Measurements from ENCODE around the gene GPN2. TPM values are rescaled to one million over a fixed set of nuclear protein-coding genes. Genes with fewer than 3 reads are reported as not detected.

The GPN2 gene
- total RNA-seq, 1 experiment from 2014 or later: 23.4 TPM

DNA sequence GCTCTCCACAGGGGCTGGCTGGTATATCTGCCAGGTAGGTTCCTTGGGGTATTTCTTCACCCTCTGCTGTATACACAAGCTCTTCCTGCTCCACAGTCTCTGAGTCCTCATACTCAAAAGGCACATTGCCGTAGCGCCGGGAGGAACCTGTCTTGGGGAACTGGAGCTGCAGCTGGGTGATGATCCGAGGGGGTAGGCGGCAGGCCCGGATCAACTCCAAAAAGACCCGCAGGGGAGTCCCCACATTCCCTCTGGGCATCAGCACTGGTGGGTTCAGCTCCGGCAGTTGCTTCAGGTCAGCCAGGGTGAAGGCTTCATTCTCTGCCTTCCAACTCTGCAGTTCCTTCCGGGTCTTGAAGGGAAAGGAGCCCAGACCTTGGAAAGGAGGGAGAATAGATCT is 7.3 kb upstream of the GPN2 start:
- CTCF ChIA-PET: no interaction called here

DNA sequence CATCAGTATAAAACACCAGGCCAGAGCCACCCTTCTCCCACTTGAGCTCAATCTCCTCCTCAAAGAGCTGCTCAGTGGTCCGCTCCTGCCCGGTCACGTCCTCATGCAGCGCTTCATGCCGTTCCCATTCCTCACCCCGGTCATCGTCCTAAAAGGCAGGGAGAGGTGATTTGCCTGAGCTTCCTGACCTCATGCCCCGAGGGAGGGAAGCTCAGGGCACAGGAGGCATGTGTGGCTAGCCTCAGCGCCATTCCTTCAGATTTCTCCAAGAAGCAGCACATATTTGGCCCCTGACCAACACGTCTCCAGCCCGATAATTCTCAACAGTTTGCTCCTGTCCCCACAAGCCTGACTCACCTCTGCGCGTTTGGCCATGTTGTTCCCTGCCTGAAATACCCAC is 4.2 kb upstream of the GPN2 start:
- TF ChIP-seq, protein P1, sequence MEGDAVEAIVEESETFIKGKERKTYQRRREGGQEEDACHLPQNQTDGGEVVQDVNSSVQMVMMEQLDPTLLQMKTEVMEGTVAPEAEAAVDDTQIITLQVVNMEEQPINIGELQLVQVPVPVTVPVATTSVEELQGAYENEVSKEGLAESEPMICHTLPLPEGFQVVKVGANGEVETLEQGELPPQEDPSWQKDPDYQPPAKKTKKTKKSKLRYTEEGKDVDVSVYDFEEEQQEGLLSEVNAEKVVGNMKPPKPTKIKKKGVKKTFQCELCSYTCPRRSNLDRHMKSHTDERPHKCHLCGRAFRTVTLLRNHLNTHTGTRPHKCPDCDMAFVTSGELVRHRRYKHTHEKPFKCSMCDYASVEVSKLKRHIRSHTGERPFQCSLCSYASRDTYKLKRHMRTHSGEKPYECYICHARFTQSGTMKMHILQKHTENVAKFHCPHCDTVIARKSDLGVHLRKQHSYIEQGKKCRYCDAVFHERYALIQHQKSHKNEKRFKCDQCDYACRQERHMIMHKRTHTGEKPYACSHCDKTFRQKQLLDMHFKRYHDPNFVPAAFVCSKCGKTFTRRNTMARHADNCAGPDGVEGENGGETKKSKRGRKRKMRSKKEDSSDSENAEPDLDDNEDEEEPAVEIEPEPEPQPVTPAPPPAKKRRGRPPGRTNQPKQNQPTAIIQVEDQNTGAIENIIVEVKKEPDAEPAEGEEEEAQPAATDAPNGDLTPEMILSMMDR (IDR thresholded peaks at IDR 0.05; ENCODE audit: unreplicated experiment): no peak
- CTCF ChIA-PET: no interaction called here
- peaks cover 37% of the 10 kb centered on the region for H3K36me3 Mint-ChIP-seq (ENCODE audit: insufficient read depth, unreplicated experiment)
- H3K9me3 Mint-ChIP-seq (ENCODE audit: low read depth, unreplicated experiment): no peaks in the 10 kb centered on the region
- intact Hi-C loops (cut with micrococcal nuclease; ENCODE audit: unreplicated experiment): no loop called here
- peaks cover 10% of the 10 kb centered on the region for H3K4me1 Mint-ChIP-seq (ENCODE audit: low read depth, unreplicated experiment)
- H3K27ac Mint-ChIP-seq (ENCODE audit: unreplicated experiment): no peak overlapping the region
- no peak for DNase-seq
- H3K27me3 Mint-ChIP-seq (ENCODE audit: unreplicated experiment): no peaks in the 10 kb centered on the region
- no TSS peak for BruUV-seq (replicated peaks)
- no peak overlapping the region for H3K4me3 Mint-ChIP-seq (ENCODE audit: low read depth, unreplicated experiment)

More for the DNA sequence above, 7.3 kb upstream of the GPN2 start:
- intact Hi-C loops (cut with micrococcal nuclease; ENCODE audit: unreplicated experiment): no loop called here
- TF ChIP-seq, protein P1 (IDR thresholded peaks at IDR 0.05; ENCODE audit: unreplicated experiment): no peak
- H3K27me3 Mint-ChIP-seq (ENCODE audit: unreplicated experiment): no peaks in the 10 kb centered on the region
- peaks cover 7% of the 10 kb centered on the region for H3K4me1 Mint-ChIP-seq (ENCODE audit: low read depth, unreplicated experiment)
- no peaks in the 10 kb centered on the region for H3K9me3 Mint-ChIP-seq (ENCODE audit: low read depth, unreplicated experiment)
- no peak for DNase-seq
- peaks cover 33% of the 10 kb centered on the region for H3K36me3 Mint-ChIP-seq (ENCODE audit: insufficient read depth, unreplicated experiment)
- no peak overlapping the region for H3K27ac Mint-ChIP-seq (ENCODE audit: unreplicated experiment)
- no TSS peak for BruUV-seq (replicated peaks)
- no peak overlapping the region for H3K4me3 Mint-ChIP-seq (ENCODE audit: low read depth, unreplicated experiment)

DNA sequence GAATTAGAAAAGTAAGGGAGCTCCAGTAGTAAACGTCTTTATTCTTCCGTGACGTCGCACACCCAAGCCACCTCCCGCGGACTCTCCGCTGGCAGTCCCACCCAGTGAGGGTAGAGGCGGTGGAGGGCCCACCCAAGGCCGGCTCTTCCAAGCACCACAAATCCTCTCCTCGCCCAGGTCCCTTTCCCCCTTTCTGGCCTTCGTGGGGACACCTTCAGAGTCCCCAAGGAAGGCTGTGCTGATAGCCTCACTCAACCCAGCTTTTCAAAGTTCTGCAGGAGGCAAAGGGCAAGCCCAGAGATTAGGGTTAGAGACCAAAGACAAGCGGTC is 349 bp upstream of the GPN2 start:
- intact Hi-C loops (cut with micrococcal nuclease; ENCODE audit: unreplicated experiment): no loop called here
- H3K9me3 Mint-ChIP-seq (ENCODE audit: low read depth, unreplicated experiment): no peaks in the 10 kb centered on the region
- TF ChIP-seq, protein P1 (IDR thresholded peaks at IDR 0.05; ENCODE audit: unreplicated experiment): no peak
- H3K36me3 Mint-ChIP-seq (ENCODE audit: insufficient read depth, unreplicated experiment): peaks cover 45% of the 10 kb centered on the region
- peak overlapping the region; percentile 83 for H3K4me3 Mint-ChIP-seq (ENCODE audit: low read depth, unreplicated experiment)
- peaks cover 12% of the 10 kb centered on the region for H3K4me1 Mint-ChIP-seq (ENCODE audit: low read depth, unreplicated experiment)
- no peaks in the 10 kb centered on the region for H3K27me3 Mint-ChIP-seq (ENCODE audit: unreplicated experiment)
- CTCF ChIA-PET: interaction anchor here (0.6 to 1.0 kb wide), 2 partner anchors 29 to 41 kb away, joined by 3 to 4 read pairs; no protein-coding TSS in a partner anchor
- no peak for DNase-seq
- peak overlapping the region; percentile 88 for H3K27ac Mint-ChIP-seq (ENCODE audit: unreplicated experiment)
- no TSS peak for BruUV-seq (replicated peaks)

DNA sequence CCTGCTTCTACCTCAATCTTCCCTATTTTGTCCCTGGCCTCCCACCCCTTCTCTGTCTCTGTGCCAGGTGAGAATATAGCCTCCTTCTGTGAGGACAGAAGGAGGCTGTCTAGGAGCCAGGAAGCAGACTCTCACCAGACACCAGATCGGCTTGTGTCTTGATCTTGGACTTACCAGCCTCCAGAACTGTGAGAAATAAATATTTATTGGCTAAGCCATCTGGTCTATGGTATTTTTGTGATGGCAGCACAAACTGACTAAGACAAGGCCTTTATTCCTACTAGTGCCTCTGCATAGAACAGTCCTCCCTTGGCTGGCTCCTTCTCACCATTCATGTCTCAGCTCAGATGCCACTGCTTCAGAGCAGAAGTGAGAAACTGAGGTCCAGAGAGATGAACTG is 1.9 kb downstream of the GPN2 start:
- Mint-ChIP-seq H3K27me3 (ENCODE audit: unreplicated experiment) (no peaks in the 10 kb centered on the region), H3K4me3 (ENCODE audit: low read depth, unreplicated experiment) (peak overlapping the region; percentile 83), H3K4me1 (ENCODE audit: low read depth, unreplicated experiment) (peaks cover 14% of the 10 kb centered on the region), H3K36me3 (ENCODE audit: insufficient read depth, unreplicated experiment) (peaks cover 56% of the 10 kb centered on the region), H3K27ac (ENCODE audit: unreplicated experiment) (no peak overlapping the region), H3K9me3 (ENCODE audit: low read depth, unreplicated experiment) (no peaks in the 10 kb centered on the region)
- intact Hi-C loops (cut with micrococcal nuclease; ENCODE audit: unreplicated experiment): no loop called here
- CTCF ChIA-PET: interaction anchor here (1.6 kb wide), 1 partner anchor 12 kb away, joined by 5 read pairs; the partner anchor contains the start of gene GPATCH3
- no TSS peak for BruUV-seq (replicated peaks)
- no peak for DNase-seq
- TF ChIP-seq, protein P1 (IDR thresholded peaks at IDR 0.05; ENCODE audit: unreplicated experiment): no peak

All from Calu3 (cell line).